RWPE2 (cell line): Measurements from ENCODE around the gene ARL15.

Source experiments
- ATAC-seq: fragments of 200-7000 bp; cut with Tn5 transposase; 3 replicates; pipeline ENCODE4 v1.9.1; 2021; ENCODE audit warnings: low read depth
- DNase-seq: peaks from one replicate; pipeline ENCODE4 v3.0.0-alpha.2; 2020; ENCODE audit warnings: low spot score
- H3K27ac ChIP-seq: fragments of 450-650 bp; 2 replicates; pipeline ENCODE4 v1.5.1; 2017; ENCODE audit warnings: mild to moderate bottlenecking; ENCODE audit not compliant: poor library complexity, severe bottlenecking
- H3K27me3 ChIP-seq: fragments of 250-450 bp; sonication (Bioruptor Pico); 2 replicates; pipeline ENCODE4 v1.5.1; 2021; ENCODE audit warnings: mild to moderate bottlenecking, moderate library complexity; ENCODE audit not compliant: insufficient read depth, poor library complexity, severe bottlenecking
- H3K36me3 ChIP-seq: fragments of 250-450 bp; sonication (Bioruptor Pico); 2 replicates; pipeline ENCODE4 v1.5.1; 2020; ENCODE audit warnings: low read depth, mild to moderate bottlenecking, moderate library complexity
- H3K4me1 ChIP-seq: fragments of 250-450 bp; sonication (Bioruptor Pico); 2 replicates; pipeline ENCODE4 v1.5.1; 2021; ENCODE audit warnings: mild to moderate bottlenecking, moderate library complexity; ENCODE audit not compliant: insufficient read depth, poor library complexity, severe bottlenecking
- H3K4me3 ChIP-seq: fragments of 250-450 bp; sonication (Bioruptor Pico); 2 replicates; pipeline ENCODE4 v1.5.1; 2021; ENCODE audit warnings: mild to moderate bottlenecking, moderate library complexity; ENCODE audit not compliant: severe bottlenecking
- H3K9me3 ChIP-seq: fragments of 250-450 bp; sonication (Bioruptor Pico); 2 replicates; pipeline ENCODE4 v1.5.1; 2021; ENCODE audit warnings: mild to moderate bottlenecking, moderate library complexity; ENCODE audit not compliant: severe bottlenecking
- TF ChIP-seq, protein P1 (sequence below): fragments of 450-650 bp; IDR thresholded peaks from one replicate; pipeline ENCODE4 v1.5.1; 2017; ENCODE audit warnings: mild to moderate bottlenecking, moderate library complexity; ENCODE audit not compliant: poor library complexity, severe bottlenecking

ARL15 gene

DNA sequence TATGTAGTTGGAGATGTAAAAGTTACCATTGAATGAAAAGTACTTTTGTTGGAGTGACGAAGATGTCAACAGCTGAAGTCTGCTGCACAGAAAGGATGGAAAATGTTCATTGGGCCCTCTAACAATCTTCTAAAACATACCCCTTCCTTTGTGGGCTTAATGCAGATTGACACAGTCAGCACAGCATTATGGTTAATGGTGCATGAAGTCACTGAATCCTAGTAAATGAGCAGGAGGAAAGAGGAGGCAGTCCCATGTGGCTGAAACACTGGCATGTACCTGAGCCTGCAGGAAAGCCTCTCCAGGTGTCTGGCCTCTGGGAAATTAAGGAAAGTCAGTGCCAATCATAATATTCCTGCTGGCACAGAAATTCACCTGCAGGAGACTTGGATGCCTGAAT lies 153.8 kb downstream of the ARL15 start:
- H3K27me3 ChIP-seq = no peaks in the 10 kb centered on the region
- TF ChIP-seq, protein P1, sequence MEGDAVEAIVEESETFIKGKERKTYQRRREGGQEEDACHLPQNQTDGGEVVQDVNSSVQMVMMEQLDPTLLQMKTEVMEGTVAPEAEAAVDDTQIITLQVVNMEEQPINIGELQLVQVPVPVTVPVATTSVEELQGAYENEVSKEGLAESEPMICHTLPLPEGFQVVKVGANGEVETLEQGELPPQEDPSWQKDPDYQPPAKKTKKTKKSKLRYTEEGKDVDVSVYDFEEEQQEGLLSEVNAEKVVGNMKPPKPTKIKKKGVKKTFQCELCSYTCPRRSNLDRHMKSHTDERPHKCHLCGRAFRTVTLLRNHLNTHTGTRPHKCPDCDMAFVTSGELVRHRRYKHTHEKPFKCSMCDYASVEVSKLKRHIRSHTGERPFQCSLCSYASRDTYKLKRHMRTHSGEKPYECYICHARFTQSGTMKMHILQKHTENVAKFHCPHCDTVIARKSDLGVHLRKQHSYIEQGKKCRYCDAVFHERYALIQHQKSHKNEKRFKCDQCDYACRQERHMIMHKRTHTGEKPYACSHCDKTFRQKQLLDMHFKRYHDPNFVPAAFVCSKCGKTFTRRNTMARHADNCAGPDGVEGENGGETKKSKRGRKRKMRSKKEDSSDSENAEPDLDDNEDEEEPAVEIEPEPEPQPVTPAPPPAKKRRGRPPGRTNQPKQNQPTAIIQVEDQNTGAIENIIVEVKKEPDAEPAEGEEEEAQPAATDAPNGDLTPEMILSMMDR = no peak
- peaks cover 2% of the 10 kb centered on the region for H3K4me1 ChIP-seq
- no peak overlapping the region for H3K4me3 ChIP-seq
- no peak for ATAC-seq
- H3K27ac ChIP-seq = no peak overlapping the region
- H3K9me3 ChIP-seq = no peaks in the 10 kb centered on the region
- H3K36me3 ChIP-seq = no peaks in the 10 kb centered on the region
- DNase-seq = no peak

DNA sequence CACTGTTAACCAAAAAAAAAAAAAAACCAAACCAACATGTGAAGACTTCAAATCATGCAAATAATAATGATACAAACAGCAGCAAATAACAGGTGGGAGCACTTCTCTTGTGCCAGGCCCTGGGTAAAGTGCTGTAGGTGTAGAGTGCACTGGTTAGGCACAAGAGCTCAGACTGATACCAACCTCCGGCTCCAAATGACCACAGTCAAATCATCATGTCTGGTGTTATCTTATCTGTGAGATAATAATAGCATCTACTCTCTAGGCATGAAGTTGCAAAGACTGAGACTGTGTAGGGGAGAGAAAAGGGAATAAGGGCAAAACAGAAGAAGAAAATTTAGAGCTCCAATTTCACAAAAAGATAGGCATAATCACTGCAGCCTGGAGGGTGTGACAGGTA lies 159.5 kb downstream of the ARL15 start:
- Histone ChIP-seq H3K27ac (no peak overlapping the region), H3K36me3 (no peaks in the 10 kb centered on the region), H3K4me3 (no peak overlapping the region), H3K27me3 (no peaks in the 10 kb centered on the region), H3K9me3 (no peaks in the 10 kb centered on the region), H3K4me1 (peaks cover 2% of the 10 kb centered on the region)
- TF ChIP-seq, protein P1 = no peak
- no peak for ATAC-seq
- DNase-seq = no peak

DNA sequence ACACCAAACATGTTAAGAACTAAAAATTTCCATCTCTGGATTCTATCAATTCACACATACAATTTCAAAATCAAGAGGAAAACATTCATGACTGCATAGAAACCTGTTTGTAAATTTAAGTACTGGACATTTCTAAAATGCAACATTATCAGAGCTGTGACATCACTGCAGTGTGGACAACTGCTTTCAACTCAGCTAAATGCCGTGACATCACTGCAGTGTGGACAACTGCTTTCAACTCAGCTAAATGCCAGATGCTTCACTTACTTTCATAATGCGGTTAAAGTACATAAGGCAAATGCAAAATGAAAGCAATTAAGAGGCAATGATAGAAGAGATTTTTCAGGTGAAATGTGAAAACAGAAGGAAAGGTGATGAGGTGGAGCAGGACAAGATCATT lies 161.5 kb downstream of the ARL15 start:
- no peaks in the 10 kb centered on the region for H3K36me3 ChIP-seq
- no peak overlapping the region for H3K27ac ChIP-seq
- H3K4me3 ChIP-seq = no peak overlapping the region
- peaks cover 2% of the 10 kb centered on the region for H3K4me1 ChIP-seq
- ATAC-seq = no peak
- no peak for DNase-seq
- TF ChIP-seq, protein P1 = no peak
- H3K27me3 ChIP-seq = no peaks in the 10 kb centered on the region
- no peaks in the 10 kb centered on the region for H3K9me3 ChIP-seq

DNA sequence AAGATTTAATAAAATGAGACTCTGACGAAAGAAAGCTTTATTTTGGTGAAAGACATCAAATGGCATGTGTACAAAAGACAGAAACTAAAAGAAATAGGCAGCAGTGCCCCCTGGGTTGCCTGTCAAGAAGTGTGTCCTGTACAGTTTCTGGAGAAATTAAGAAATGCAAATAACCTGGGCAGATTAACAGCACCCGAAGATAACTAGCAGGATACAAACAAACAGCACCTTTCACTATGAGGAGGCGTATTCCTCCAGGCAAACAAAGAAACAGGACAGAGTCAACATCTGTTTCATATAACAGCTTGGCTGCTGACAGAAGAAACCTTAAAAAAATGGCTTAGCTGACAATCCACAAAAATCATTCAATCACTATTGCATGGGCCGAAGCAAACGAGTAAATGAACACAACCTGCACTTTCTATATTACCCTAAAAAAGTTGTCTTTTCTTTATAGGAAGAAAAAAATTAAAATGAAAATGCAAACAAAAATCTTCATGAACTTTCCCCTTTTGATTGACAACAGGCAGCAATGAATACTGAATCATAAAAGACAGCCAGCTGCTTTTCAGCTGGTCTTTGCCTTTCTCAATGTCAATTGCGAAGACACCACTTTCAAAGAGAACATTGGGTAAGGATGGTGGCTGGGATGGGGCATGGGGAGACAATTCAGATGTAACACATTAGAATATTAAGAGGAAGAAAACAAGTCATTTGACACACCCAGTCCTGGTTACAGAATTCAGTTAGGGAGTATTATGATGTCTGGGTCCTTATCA lies 162.1 kb downstream of the ARL15 start:
- Histone ChIP-seq H3K4me3 (no peak overlapping the region), H3K9me3 (no peaks in the 10 kb centered on the region), H3K27ac (no peak overlapping the region), H3K4me1 (peaks cover 2% of the 10 kb centered on the region), H3K27me3 (no peaks in the 10 kb centered on the region), H3K36me3 (no peaks in the 10 kb centered on the region)
- TF ChIP-seq, protein P1 = no peak
- DNase-seq = no peak
- no peak for ATAC-seq

DNA sequence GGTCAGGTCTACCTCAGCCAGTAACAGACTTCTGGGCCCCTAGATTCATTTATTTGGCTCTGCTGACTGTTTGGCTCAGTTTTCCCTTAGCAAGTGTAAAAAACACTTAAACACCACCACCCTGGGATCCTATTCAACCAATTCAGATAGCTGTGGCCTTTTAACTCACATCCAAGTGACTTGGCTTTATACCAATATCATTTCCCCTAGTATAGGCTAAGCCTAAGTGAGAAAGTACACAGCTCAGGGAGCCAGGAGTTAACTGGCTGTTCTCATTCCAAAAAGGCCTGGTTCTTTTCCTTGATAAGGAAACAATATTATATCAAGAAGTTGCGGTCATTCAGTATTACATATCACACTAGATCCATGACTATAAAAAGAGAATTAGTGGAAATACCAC lies 163.5 kb downstream of the ARL15 start:
- Histone ChIP-seq H3K4me1 (no peaks in the 10 kb centered on the region), H3K27me3 (no peaks in the 10 kb centered on the region), H3K9me3 (no peaks in the 10 kb centered on the region), H3K36me3 (no peaks in the 10 kb centered on the region), H3K4me3 (no peak overlapping the region), H3K27ac (no peak overlapping the region)
- no peak for ATAC-seq
- DNase-seq = no peak
- TF ChIP-seq, protein P1 = no peak
